Spleen (tissue), 7 donors: Measurements from ENCODE around the gene NRCAM.

Experiments
- POLR2A ChIP-seq, 3 donors: fragments of 450-650 bp; IDR thresholded peaks; one replicate each; pipeline ENCODE4 v1.5.1; 2017; ENCODE audit warnings: antibody characterized with exemption in 3 of 3, mild to moderate bottlenecking in 1 of 3
- TF ChIP-seq, protein P1 (sequence below), 11 experiments: fragments of 200-600 bp in 7 of 11; fragments of 450-650 bp in 4 of 11; sonication (generic) in 4 of 11; IDR thresholded peaks in 8 of 11; conservative IDR thresholded peaks in 3 of 11; 1 replicate in 7 of 11; 2 replicates in 4 of 11; pipeline versions ENCODE4 v1.4.0 to v1.8.0; 2016 to 2021; ENCODE audit warnings: antibody characterized with exemption in 11 of 11, inconsistent platforms in 4 of 11, mild to moderate bottlenecking in 1 of 11
- donor health status: DM: no; HTN: no; CAD: no; lungs with moderate emphysema.
- donor health status: DM: no; HTN: no; CAD: no.
- donor health status: DM: no; HTN: no; CAD: no.

DNA sequence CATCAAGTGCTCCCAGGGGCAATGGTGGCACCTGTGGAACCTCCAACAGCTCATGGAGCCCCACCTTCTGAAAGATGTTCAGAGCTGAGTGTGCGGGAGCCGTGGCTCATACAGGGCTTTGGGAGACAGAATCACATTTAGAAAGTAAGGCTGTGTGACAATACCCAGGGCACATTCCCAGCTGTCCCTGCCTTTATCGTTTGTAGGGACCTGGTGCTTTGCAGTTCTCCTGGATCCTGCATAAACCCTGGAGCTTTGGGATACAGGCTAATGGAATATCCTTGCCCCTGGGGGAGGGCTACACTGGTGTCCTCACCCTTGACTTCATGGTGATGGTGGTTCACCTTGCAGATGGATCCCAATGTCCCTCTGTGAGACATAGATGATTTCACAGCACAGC lies 191.2 kb downstream of the NRCAM start:
- no peak for TF ChIP-seq POLR2A (IDR thresholded peaks at IDR 0.05)
- TF ChIP-seq, protein P1, sequence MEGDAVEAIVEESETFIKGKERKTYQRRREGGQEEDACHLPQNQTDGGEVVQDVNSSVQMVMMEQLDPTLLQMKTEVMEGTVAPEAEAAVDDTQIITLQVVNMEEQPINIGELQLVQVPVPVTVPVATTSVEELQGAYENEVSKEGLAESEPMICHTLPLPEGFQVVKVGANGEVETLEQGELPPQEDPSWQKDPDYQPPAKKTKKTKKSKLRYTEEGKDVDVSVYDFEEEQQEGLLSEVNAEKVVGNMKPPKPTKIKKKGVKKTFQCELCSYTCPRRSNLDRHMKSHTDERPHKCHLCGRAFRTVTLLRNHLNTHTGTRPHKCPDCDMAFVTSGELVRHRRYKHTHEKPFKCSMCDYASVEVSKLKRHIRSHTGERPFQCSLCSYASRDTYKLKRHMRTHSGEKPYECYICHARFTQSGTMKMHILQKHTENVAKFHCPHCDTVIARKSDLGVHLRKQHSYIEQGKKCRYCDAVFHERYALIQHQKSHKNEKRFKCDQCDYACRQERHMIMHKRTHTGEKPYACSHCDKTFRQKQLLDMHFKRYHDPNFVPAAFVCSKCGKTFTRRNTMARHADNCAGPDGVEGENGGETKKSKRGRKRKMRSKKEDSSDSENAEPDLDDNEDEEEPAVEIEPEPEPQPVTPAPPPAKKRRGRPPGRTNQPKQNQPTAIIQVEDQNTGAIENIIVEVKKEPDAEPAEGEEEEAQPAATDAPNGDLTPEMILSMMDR (IDR thresholded peaks at IDR 0.05 in 8 of 11, conservative IDR thresholded peaks at IDR 0.05 in 3 of 11) = no peak
